Transverse colon (tissue), 4 donors: ENCODE results near the gene IL4.

ENCODE experiments used
- CTCF ChIP-seq, 5 experiments: fragments of 200-600 bp in 3 of 5; fragments of 450-650 bp in 2 of 5; sonication (generic) in 3 of 5; IDR thresholded peaks; 1 replicate in 2 of 5; 2 replicates in 3 of 5; pipeline ENCODE4 v1.5.1; 2016 to 2017; ENCODE audit warnings: antibody characterized with exemption in 5 of 5, inconsistent platforms in 3 of 5, mild to moderate bottlenecking in 2 of 5, moderate library complexity in 1 of 5
- EP300 ChIP-seq: sonication (generic); formaldehyde crosslinking; IDR thresholded peaks from one replicate; pipeline ENCODE4 v1.6.1; 2017; ENCODE audit warnings: antibody characterized with exemption, low read depth
- POLR2AphosphoS5 ChIP-seq, 3 donors: sonication (generic); formaldehyde crosslinking; IDR thresholded peaks; one replicate each; pipeline ENCODE4 v1.6.1; 2016; ENCODE audit warnings: antibody characterized with exemption in 3 of 3

DNA sequence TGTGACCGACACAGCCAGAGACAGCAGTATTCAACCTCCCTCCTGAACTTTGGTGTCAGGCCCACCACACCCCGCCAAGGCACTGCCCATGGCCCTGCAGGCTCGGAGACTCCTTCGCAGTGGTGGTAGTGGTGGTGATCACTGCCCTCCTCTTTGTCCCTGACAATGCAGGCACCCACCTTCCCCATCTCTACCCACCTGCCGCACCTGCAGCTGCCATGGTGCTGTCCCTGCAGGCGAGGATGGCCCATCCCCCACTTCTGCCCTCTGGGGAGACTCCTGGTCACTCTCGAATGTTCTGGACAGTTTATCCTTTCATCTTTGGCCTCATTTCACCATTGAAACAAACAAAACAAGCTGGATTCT is 4.4 kb upstream of the IL4 start:
- TF ChIP-seq EP300 (no peak), CTCF (IDR thresholded peaks at IDR 0.05) (no peak), POLR2AphosphoS5 (IDR thresholded peaks at IDR 0.05) (no peak)
